GM21717 (cell line): ENCODE measurements around the gene THSD7A.
"Not testable (repeated sequence)": the region's sequence is repeated elsewhere in the genome, so short reads cannot be mapped to it uniquely, and the experiment has no call there.

Experiments
- ATAC-seq: cut with Tn5 transposase; IDR thresholded peaks from one replicate; pipeline ENCODE4 v1.9.1; 2021; ENCODE audit warnings: mild to moderate bottlenecking, moderate library complexity; ENCODE audit not compliant: unreplicated experiment

Gene THSD7A

GRCh38 chr7:11469028-11469745, 362.8 kb downstream of the THSD7A start:
- no peak for ATAC-seq

DNA sequence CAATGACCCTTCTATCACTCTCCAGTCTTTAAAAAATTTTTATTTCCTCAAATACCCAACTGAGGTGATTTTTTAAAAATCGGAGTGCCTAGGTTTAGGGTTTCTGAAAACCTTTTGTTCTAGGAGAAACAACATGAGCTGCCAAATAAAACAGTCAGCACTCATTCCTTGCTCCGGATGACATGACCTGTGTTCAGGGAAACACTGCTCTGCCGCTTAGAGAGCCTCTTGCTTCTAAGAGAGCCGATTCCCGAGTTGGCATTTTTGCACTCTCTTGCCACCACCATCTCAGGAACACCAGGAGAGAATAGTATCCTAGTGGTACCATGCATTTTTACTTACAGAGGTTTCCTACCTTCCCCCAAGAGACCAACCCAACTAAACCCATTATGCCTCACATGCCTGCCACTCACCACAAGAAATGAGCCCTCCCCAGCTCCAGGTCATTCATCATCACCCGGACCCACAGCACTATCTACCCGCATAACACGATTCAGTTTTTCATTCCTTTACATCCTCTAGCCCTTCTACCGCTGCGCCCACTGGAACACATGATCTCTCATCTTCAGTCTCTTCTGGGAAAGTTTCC, 365.4 kb downstream of the THSD7A start:
- no peak for ATAC-seq

DNA sequence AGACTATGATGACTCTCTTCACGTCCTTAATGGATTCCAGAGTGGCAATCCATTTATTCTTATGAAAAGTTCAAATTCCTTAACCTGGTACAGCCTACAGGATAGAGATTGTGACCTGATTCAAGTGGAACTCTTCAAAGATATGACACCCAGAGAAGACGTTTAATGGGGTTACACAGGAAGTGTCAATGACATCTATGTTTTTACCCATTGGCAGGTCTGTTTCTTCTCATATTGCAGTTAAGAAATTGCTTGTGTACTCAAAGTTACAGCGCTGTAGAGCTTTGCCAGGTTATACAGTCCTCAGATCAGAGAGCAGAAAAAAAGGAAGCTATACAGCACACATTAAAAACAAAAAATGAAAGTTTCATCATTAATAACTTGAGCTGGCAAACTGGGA, 367.4 kb downstream of the THSD7A start:
- no peak for ATAC-seq

- ATAC-seq = no peak
These were observed 370.1 kb downstream of the THSD7A start for GRCh38 chr7:11461946-11462345.

GRCh38 chr7:11458736-11459483, 373.1 kb downstream of the THSD7A start:
- no peak for ATAC-seq

GRCh38 chr7:11457419-11457818, 374.6 kb downstream of the THSD7A start:
- ATAC-seq = no peak

- no peak for ATAC-seq
These were observed 375.4 kb downstream of the THSD7A start for GRCh38 chr7:11456574-11456973.

DNA sequence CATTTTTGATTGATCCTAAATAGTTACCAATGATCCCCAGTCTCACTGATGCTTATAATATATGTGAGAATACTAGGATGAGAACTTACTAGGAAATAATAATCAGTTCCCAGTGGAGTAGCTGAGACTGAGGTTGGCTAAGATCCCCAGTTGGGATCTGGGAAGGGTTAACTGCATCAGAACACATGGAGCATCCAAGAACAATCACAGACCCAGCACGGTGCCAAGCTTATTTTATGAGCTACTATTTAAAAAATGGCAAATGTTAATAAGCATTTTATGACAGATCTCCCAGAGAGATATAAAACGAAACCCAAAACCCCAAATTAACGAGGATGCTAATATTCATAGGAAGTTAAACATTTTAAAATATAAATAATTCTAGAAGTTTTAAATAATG, 379.5 kb downstream of the THSD7A start:
- ATAC-seq = no peak

- no peak for ATAC-seq
These were observed 381.7 kb downstream of the THSD7A start for GRCh38 chr7:11450281-11450680.

GRCh38 chr7:11449316-11449715, 382.7 kb downstream of the THSD7A start:
- no peak for ATAC-seq

DNA sequence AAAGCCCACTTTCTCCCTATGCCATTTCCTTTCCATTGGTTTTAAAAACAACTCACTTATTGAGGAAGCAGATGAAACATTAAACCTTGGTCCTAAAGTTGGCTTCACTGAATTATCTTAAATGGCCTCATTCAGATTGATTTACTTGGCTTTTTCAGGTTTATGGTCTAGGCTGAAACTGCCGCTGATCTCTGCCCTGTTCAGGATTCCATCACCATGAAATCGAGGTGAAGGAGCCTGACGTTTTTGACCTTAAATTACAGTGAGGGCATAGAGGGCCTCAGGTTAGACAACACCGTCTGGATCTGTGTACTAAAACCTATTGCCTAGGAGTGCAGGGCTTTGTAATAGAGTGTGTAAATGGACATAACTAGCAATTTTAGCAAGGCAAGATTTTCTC, 383.7 kb downstream of the THSD7A start:
- no peak for ATAC-seq

- ATAC-seq = no peak
These were observed 384.9 kb downstream of the THSD7A start for GRCh38 chr7:11447106-11447505.

DNA sequence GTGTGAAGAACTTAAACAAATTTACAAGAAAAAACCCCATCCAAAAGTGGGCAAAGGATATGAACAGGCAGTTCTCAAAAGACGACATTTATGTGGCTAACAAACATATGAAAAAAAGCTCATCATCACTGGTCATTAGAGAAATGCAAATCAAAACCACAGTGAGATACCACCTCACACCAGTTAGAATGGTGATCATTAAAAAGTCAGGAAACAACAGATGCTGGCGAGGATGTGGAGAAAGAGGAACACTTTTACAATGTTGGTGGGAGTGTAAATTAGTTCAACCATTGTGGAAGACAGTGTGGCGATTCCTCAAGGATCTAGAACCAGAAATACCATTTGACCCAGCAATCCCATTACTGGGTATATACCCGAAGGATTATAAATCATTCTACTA, 388.1 kb downstream of the THSD7A start:
- not testable (repeated sequence) for ATAC-seq

DNA sequence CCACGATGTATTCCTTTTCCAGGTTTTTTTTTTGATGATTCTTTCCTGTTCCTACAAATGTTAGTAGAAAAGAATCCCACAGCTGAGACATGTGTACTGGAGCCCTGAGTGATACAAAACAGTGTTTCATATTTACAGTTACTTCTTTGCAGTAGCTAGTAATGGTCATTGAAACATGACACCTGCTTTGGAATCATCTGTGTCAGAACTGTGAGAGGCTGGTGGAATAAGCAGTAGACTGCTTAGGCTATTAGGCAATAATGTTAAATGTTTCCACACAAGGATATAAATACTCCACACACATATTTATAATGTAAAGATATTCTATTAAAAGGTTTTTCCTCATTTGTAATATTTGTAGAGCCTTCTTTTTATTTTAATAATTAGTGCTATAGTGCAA, 394.0 kb downstream of the THSD7A start:
- ATAC-seq = no peak

- no peak for ATAC-seq
These were observed 395.0 kb downstream of the THSD7A start for GRCh38 chr7:11436773-11437524.

DNA sequence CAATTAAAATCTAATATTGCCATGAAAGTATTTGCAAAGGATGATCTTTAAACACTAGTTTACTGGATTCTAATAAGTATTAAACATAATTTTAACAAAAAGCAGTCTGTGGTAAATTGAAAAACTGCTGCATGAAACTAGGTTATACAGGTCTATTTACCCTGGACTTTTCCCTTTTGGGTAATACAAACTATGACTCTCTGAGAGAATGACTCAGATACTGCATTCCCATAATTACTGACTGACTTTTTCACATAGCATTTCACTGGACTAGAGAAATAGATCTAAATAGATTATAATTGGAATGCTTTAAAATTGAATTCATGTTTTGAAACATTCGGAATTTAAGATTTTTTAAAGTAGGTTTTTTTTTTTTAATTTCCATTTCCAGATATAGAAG, 395.7 kb downstream of the THSD7A start:
- no peak for ATAC-seq

- ATAC-seq = no peak
These were observed 397.6 kb downstream of the THSD7A start for GRCh38 chr7:11434366-11434765.

DNA sequence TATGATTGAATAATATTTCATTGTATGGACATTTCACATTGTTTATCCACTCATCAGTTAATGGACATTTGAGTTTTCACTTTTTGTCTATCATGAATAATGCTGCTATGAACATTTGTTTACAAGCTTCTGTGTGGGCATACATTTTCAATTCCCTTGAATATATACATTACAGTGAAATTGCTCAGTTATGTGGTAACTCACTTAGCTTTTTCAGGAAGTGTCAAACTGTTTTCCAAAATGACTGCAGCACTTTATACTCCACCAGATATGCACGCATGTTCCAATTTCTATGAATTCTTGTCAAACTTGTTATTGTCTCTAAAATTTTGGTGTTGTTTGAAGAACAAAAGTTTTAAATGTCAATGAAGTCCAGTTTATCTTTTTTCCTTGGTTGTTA, 401.2 kb downstream of the THSD7A start:
- ATAC-seq = no peak

- ATAC-seq = no peak
These were observed 401.9 kb downstream of the THSD7A start for GRCh38 chr7:11430112-11430511.

DNA sequence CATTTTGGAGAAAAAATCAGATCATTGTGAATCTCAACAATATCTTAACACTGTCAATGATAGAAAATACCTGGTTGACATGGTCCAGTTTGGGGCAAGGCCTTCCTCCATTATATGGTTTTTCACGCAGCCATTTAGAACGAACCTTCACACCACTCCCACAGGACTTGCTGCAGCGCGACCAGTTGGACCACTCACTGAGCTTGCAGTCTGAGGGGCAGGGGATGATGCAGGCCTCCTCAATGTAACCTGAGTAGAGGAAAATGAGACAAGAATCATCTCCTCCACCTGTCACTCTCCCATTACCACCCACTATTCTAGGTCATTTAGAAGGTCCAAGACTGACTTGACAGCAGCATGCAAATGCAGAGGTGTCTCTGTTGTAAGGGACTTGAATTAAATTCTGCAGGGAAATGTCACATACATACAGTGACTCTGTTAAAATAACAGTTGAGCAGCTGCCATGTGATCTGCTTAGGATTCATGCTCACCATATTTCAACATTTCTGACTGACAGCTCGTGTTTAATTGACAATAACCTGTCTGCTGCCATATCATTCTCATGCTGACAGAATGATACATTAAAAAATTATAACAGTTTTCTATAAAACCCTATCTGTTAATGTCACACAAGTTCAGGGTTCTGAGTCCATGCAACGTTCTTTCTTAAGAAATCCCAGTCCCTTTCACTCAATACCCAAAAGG, 403.0 kb downstream of the THSD7A start:
- ATAC-seq = no peak
